Psoas muscle (tissue), 8 donors: Measurements from ENCODE around the gene SCARF2. TPM values are rescaled to one million over a fixed set of nuclear protein-coding genes. Genes with fewer than 3 reads are reported as not detected.

Experiments
- ATAC-seq, 4 donors: fragments of 200-7000 bp; cut with Tn5 transposase; one replicate each; pipeline ENCODE4 v1.9.1; 2020; ENCODE audit warnings: moderate library complexity in 3 of 4, mild to moderate bottlenecking in 2 of 4
- DNase-seq, 2 donors: peaks; one replicate each; pipeline ENCODE4 v3.0.0-alpha.2; 2020
- H3K27ac ChIP-seq: fragments of 200-600 bp; one replicate; pipeline ENCODE4 v1.8.0; 2022
- H3K27me3 ChIP-seq, 3 donors: fragments of 200-600 bp in 1 of 3; one replicate each; pipeline versions ENCODE4 v1.6.1 to v1.8.0; 2013 to 2022; ENCODE audit warnings: low read length in 2 of 3, mild to moderate bottlenecking in 2 of 3, moderate library complexity in 1 of 3; ENCODE audit not compliant: insufficient read depth in 3 of 3
- H3K36me3 ChIP-seq, 2 donors: fragments of 200-600 bp in 1 of 2; one replicate each; pipeline versions ENCODE4 v1.6.1 to v1.8.0; 2013 to 2022; ENCODE audit warnings: low read depth in 1 of 2, mild to moderate bottlenecking in 1 of 2, moderate library complexity in 1 of 2; ENCODE audit not compliant: insufficient read depth in 1 of 2
- H3K4me1 ChIP-seq: fragments of 200-600 bp; one replicate; pipeline ENCODE4 v1.8.0; 2022
- H3K4me3 ChIP-seq: fragments of 200-600 bp; one replicate; pipeline ENCODE4 v1.8.0; 2022; ENCODE audit warnings: mild to moderate bottlenecking
- H3K9me3 ChIP-seq: fragments of 200-600 bp; one replicate; pipeline ENCODE4 v1.8.0; 2022
- CTCF ChIP-seq: fragments of 200-600 bp; IDR thresholded peaks from one replicate; pipeline ENCODE4 v1.8.0; 2022; ENCODE audit warnings: antibody characterized with exemption
- WGBS, 3 donors: extraction: QIAGEN DNeasy Blood & Tissue Kit; methylation state at CpG; one replicate each; pipeline versions ENCODE4 v1.1.6 to v1.1.7; 2013; 5-methylcytosine and 5-hydroxymethylcytosine counted together
- intact Hi-C, 2 donors: fragments of 100-400 bp; cut with DNase I; formaldehyde crosslinking; loops; one replicate each; pipeline versions ENCODE4 v1.11.0 to v1.14.2; 2022
- polyA plus RNA-seq, 3 donors: library from polyadenylated mRNA; stranded (reverse); fragments of 200-250 nt; gene quantifications; one replicate each; pipeline ENCODE4 v1.2.3, GENCODE V29; 2013
- total RNA-seq, 4 donors: library from RNA; stranded (reverse); fragmentation: NEBNext Ultra II Directional in 2 of 4; extraction: Animal tissue kit (Norgen Biotek cat#: 25700) in 2 of 4; gene quantifications; one replicate each; pipeline versions ENCODE4 v1.2.1 to v1.2.4, GENCODE V29; 2021 to 2023
- donor health status: healthy with polysubstance abuse.
- donor health status: DM: no; HTN: no; CAD: no; lungs with moderate emphysema.
- donor health status: Bipolar disorder and iron deficiency.
- donor health status: healthy.
- donor health status: DM: yes; HTN: yes; CAD: no.
- donor health status: DM: no; HTN: no; CAD: no.
- donor health status: DM: no; HTN: no; CAD: no.
- donor health status: DM: yes; HTN: yes; CAD: no.

The SCARF2 gene
- total and polyA plus RNA-seq, 7 donors = 0.44 to 2.0 (median 1.3) TPM

GRCh38 chr22:20438678-20439492, 1.3 kb upstream of the SCARF2 start:
- peak in 1 of 2 donors; percentile 58 for DNase-seq
- intact Hi-C loops = no loop called here
- TF ChIP-seq CTCF = peak; percentile 6
- Histone ChIP-seq H3K9me3 (no peaks in the 10 kb centered on the region), H3K27me3 (peaks cover 0 to 36% (median 21%) of the 10 kb centered on the region in 3 donors), H3K36me3 (peaks cover 0 to 21% of the 10 kb centered on the region in 2 donors), H3K27ac (peak overlapping the region; percentile 50), H3K4me3 (peak overlapping the region; percentile 69), H3K4me1 (peaks cover 5% of the 10 kb centered on the region)
- peak in 2 of 4 donors; percentile 36 to 48 for ATAC-seq
- WGBS, 3 donors = 67 to 71% (median 70%) methylated on average over 13 of the region's 13 CpGs

GRCh38 chr22:20438427-20438677, 727 bp upstream of the SCARF2 start:
- Histone ChIP-seq H3K4me3 (peak overlapping the region; percentile 69), H3K27ac (peak overlapping the region; percentile 50), H3K9me3 (no peaks in the 10 kb centered on the region), H3K27me3 (peaks cover 0 to 36% (median 21%) of the 10 kb centered on the region in 3 donors), H3K36me3 (peaks cover 0 to 17% of the 10 kb centered on the region in 2 donors), H3K4me1 (peaks cover 5% of the 10 kb centered on the region)
- TF ChIP-seq CTCF = no peak
- ATAC-seq = peak in 1 of 4 donors; percentile 11
- intact Hi-C loops = no loop called here
- WGBS, 3 donors = 42 to 45% (median 44%) methylated on average over 6 of the region's 6 CpGs
- no peak for DNase-seq

- Histone ChIP-seq H3K36me3 (peaks cover 0 to 4% of the 10 kb centered on the region in 2 donors), H3K27me3 (peaks cover 0 to 36% (median 21%) of the 10 kb centered on the region in 3 donors), H3K4me1 (peaks cover 5% of the 10 kb centered on the region), H3K9me3 (no peaks in the 10 kb centered on the region), H3K4me3 (peak overlapping the region; percentile 69), H3K27ac (no peak overlapping the region)
- WGBS, 3 donors = 1 to 2% (median 2%) methylated on average over 47 to 61 of the region's 61 CpGs
- intact Hi-C loops = no loop called here
- no peak for TF ChIP-seq CTCF
- ATAC-seq = peak; percentile 5 to 17 (median 11)
- DNase-seq = peak in 1 of 2 donors; percentile 59
These were observed 635 bp downstream of the SCARF2 start for GRCh38 chr22:20436768-20437612.

- intact Hi-C loops = no loop called here
- TF ChIP-seq CTCF = no peak
- WGBS, 3 donors = 1 to 2% (median 1%) methylated on average over 28 to 56 of the region's 56 CpGs
- Histone ChIP-seq H3K27ac (no peak overlapping the region), H3K4me1 (peaks cover 5% of the 10 kb centered on the region), H3K27me3 (peaks cover 0 to 36% (median 21%) of the 10 kb centered on the region in 3 donors), H3K9me3 (no peaks in the 10 kb centered on the region), H3K36me3 (no peaks in the 10 kb centered on the region), H3K4me3 (peak overlapping the region; percentile 69)
- ATAC-seq (peak in 1 of 4 donors; percentile 7), DNase-seq (peak in 1 of 2 donors; percentile 55)
These were observed 1.3 kb downstream of the SCARF2 start for GRCh38 chr22:20436307-20436767.
